Upper lobe of left lung (tissue), 6 donors: ENCODE measurements around the gene TCTN1. TPM values are rescaled to one million over a fixed set of nuclear protein-coding genes. Genes with fewer than 3 reads are reported as not detected.

Experiments used
- ATAC-seq, 2 donors: fragments of 200-7000 bp; cut with Tn5 transposase; one replicate each; pipeline ENCODE4 v1.9.1; 2022; ENCODE audit warnings: mild to moderate bottlenecking in 2 of 2, moderate library complexity in 2 of 2; ENCODE audit not compliant: low FRiP score in 2 of 2
- DNase-seq, 2 donors: peaks; one replicate each; pipeline ENCODE4 v3.0.0-alpha.2; 2019 to 2020
- H3K27ac ChIP-seq, 4 donors: fragments of 200-600 bp; sonication (generic); one replicate each; pipeline ENCODE4 v1.5.1; 2016 to 2019
- H3K27me3 ChIP-seq, 4 donors: fragments of 200-600 bp; sonication (generic); one replicate each; pipeline ENCODE4 v1.5.1; 2017 to 2019
- H3K36me3 ChIP-seq, 4 donors: fragments of 200-600 bp; sonication (generic); one replicate each; pipeline ENCODE4 v1.5.1; 2016 to 2019
- H3K4me1 ChIP-seq, 4 donors: fragments of 200-600 bp; sonication (generic); one replicate each; pipeline ENCODE4 v1.5.1; 2018 to 2019
- H3K4me3 ChIP-seq, 4 donors: fragments of 200-600 bp; sonication (generic); one replicate each; pipeline ENCODE4 v1.5.1; 2017 to 2019; ENCODE audit warnings: mild to moderate bottlenecking in 2 of 4, moderate library complexity in 1 of 4
- H3K9me3 ChIP-seq, 4 donors: fragments of 200-600 bp; sonication (generic); one replicate each; pipeline ENCODE4 v1.5.1; 2018 to 2019
- EP300 ChIP-seq, 4 donors: sonication (generic); formaldehyde crosslinking; IDR thresholded peaks; one replicate each; pipeline ENCODE4 v1.5.1; 2017; ENCODE audit warnings: antibody characterized with exemption in 4 of 4, control low read depth in 2 of 4
- POLR2A ChIP-seq, 4 donors: fragments of 450-650 bp; IDR thresholded peaks; one replicate each; pipeline ENCODE4 v1.5.1; 2016 to 2017; ENCODE audit warnings: antibody characterized with exemption in 4 of 4, mild to moderate bottlenecking in 2 of 4
- POLR2AphosphoS5 ChIP-seq, 2 donors: sonication (generic); formaldehyde crosslinking; IDR thresholded peaks; one replicate each; pipeline ENCODE4 v1.5.1; 2017; ENCODE audit warnings: antibody characterized with exemption in 2 of 2
- WGBS, 2 donors: methylation state at CpG; one replicate each; pipeline ENCODE4 v1.1.5; 2017 to 2018; 5-methylcytosine and 5-hydroxymethylcytosine counted together
- total RNA-seq, 6 donors: library from RNA; depleted of rRNA in 4 of 6; stranded (reverse); fragments of >200 nt in 4 of 6; gene quantifications; one replicate each; pipeline versions ENCODE4 v1.1.0 to v1.2.1, GENCODE V29; 2016 to 2021
- TF ChIP-seq, protein P1 (sequence below), 6 experiments: fragments of 450-650 bp in 4 of 6; fragments of 200-600 bp in 2 of 6; sonication (generic) in 2 of 6; IDR thresholded peaks; one replicate each; pipeline ENCODE4 v1.5.1; 2016 to 2019; ENCODE audit warnings: antibody characterized with exemption in 6 of 6
- donor health status: DM: no; HTN: no; CAD: no; lungs with moderate emphysema.
- donor health status: DM: no; HTN: yes; CAD: no; lungs with severe emphysema.

The TCTN1 gene
- total RNA-seq, 6 donors from 2014 or later: 21.6 to 50.8 (median 42.6) TPM

DNA sequence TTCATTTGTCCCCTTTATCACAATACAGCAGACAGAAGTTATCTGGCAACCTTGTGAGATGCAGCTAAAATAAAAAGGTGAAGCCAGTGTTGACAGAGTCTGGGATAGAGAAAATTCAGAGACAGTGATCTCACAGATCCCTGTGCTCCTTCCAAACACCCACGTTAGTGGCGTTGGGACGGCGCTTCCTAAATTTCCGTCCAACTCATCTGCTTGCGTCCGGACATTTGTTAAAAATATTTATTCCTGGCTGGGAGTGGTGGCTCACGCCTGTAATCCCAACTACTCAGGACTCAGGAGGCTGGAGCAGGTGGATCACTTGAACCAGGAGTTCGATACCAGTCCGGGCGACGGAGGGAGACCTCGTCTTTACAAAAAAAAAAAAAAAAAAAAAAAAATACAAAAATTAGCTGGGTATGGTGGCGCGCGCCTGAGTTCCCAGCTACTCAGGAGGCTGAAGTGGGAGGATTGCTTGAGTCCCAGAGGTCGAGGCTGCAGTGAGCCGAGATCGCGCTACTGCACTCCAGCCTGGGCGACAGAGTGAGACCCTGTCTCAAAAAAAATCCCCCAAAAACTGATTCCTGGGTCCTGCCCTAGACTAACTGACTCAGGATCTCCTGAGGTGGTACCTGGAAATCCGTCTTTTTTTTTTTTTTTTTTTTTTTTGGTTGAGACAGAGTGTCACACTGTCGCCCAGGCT, 708 bp upstream of the TCTN1 start:
- H3K36me3 ChIP-seq: no peaks in the 10 kb centered on the region
- H3K4me3 ChIP-seq: peak overlapping the region; percentile 40 to 87 (median 62)
- peaks cover 6 to 15% (median 10%) of the 10 kb centered on the region in 4 donors for H3K4me1 ChIP-seq
- no peaks in the 10 kb centered on the region for H3K27me3 ChIP-seq
- H3K9me3 ChIP-seq: no peaks in the 10 kb centered on the region
- TF ChIP-seq, protein P1, sequence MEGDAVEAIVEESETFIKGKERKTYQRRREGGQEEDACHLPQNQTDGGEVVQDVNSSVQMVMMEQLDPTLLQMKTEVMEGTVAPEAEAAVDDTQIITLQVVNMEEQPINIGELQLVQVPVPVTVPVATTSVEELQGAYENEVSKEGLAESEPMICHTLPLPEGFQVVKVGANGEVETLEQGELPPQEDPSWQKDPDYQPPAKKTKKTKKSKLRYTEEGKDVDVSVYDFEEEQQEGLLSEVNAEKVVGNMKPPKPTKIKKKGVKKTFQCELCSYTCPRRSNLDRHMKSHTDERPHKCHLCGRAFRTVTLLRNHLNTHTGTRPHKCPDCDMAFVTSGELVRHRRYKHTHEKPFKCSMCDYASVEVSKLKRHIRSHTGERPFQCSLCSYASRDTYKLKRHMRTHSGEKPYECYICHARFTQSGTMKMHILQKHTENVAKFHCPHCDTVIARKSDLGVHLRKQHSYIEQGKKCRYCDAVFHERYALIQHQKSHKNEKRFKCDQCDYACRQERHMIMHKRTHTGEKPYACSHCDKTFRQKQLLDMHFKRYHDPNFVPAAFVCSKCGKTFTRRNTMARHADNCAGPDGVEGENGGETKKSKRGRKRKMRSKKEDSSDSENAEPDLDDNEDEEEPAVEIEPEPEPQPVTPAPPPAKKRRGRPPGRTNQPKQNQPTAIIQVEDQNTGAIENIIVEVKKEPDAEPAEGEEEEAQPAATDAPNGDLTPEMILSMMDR (IDR thresholded peaks at IDR 0.05): no peak
- TF ChIP-seq POLR2AphosphoS5 (IDR thresholded peaks at IDR 0.05): no peak
- TF ChIP-seq POLR2A (IDR thresholded peaks at IDR 0.05): no peak
- no peak for TF ChIP-seq EP300 (IDR thresholded peaks at IDR 0.05)
- peak overlapping the region; percentile 34 to 83 (median 78) for H3K27ac ChIP-seq
- peak in 1 of 2 donors; percentile 3 for ATAC-seq
- DNase-seq: no peak
- 68 to 76% methylated on average over 22 to 23 of the region's 23 CpGs for WGBS, 2 donors

DNA sequence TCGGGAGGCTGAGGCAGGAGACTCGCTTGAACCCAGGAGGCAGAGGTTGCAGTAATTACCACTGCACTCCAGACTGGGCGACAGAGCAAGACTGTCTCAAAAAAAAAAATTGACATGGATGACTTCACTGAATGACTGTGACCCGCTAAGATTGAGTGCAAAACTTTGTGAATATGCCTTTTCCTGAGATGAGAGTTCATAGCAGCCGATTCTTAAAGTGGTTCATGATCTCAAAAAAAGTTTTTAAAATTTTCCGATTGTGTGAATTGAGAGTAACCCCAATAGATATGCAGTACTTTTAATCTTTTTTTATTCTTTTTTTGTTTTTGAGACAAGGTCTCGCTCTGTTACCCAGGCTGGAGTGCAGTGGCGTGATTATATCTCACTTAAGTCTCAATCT, 1.2 kb downstream of the TCTN1 start:
- no peaks in the 10 kb centered on the region for H3K36me3 ChIP-seq
- TF ChIP-seq POLR2A (IDR thresholded peaks at IDR 0.05) (no peak), EP300 (IDR thresholded peaks at IDR 0.05) (no peak), POLR2AphosphoS5 (IDR thresholded peaks at IDR 0.05) (no peak)
- TF ChIP-seq, protein P1 (IDR thresholded peaks at IDR 0.05): no peak
- H3K27me3 ChIP-seq: no peaks in the 10 kb centered on the region
- ATAC-seq (no peak), DNase-seq (no peak)
- no peak overlapping the region for H3K4me3 ChIP-seq
- WGBS, 2 donors: 83 to 91% methylated on average over 8 of the region's 8 CpGs
- H3K4me1 ChIP-seq: peaks cover 6 to 15% (median 10%) of the 10 kb centered on the region in 4 donors
- no peaks in the 10 kb centered on the region for H3K9me3 ChIP-seq
- H3K27ac ChIP-seq: no peak overlapping the region

- ATAC-seq: no peak
- WGBS, 2 donors: 96% methylated on average over 5 of the region's 5 CpGs
- Histone ChIP-seq H3K4me1 (peaks cover 6 to 15% (median 10%) of the 10 kb centered on the region in 4 donors), H3K4me3 (no peak overlapping the region), H3K36me3 (no peaks in the 10 kb centered on the region), H3K27me3 (no peaks in the 10 kb centered on the region), H3K27ac (no peak overlapping the region), H3K9me3 (no peaks in the 10 kb centered on the region)
- DNase-seq: no peak
- no peak for TF ChIP-seq EP300 (IDR thresholded peaks at IDR 0.05)
- no peak for TF ChIP-seq POLR2A (IDR thresholded peaks at IDR 0.05)
- TF ChIP-seq, protein P1 (IDR thresholded peaks at IDR 0.05): no peak
- no peak for TF ChIP-seq POLR2AphosphoS5 (IDR thresholded peaks at IDR 0.05)
Observed at GRCh38 chr12:110616471-110617115, 2.7 kb downstream of the TCTN1 start.

DNA sequence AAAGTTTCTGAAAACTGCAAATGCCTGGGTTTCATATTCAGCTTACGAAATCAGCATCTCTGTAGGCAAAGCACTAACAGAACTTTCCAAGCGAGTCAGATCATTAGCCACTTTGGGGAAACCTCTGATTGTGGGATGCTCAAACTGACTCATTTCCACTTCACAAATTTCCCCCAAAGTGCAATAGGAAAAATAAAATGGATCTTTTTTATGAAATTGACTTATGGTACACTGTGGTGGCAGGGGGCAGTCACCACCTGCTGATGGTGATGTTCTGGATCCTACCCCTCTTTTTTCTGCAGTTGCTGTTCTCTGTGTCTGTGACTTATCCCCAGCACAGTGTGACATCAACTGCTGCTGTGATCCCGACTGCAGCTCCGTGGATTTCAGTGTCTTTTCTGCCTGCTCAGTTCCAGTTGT, 5.6 kb downstream of the TCTN1 start:
- 72 to 79% methylated on average over 4 of the region's 4 CpGs for WGBS, 2 donors
- TF ChIP-seq POLR2AphosphoS5 (IDR thresholded peaks at IDR 0.05): no peak
- no peak for TF ChIP-seq POLR2A (IDR thresholded peaks at IDR 0.05)
- TF ChIP-seq EP300 (IDR thresholded peaks at IDR 0.05): no peak
- TF ChIP-seq, protein P1 (IDR thresholded peaks at IDR 0.05): no peak

More for the DNA sequence above, 5.6 kb downstream of the TCTN1 start:
- Histone ChIP-seq H3K27ac (no peak overlapping the region), H3K9me3 (no peaks in the 10 kb centered on the region), H3K36me3 (no peaks in the 10 kb centered on the region), H3K4me1 (peaks cover 2 to 5% (median 3%) of the 10 kb centered on the region in 4 donors), H3K27me3 (no peaks in the 10 kb centered on the region), H3K4me3 (no peak overlapping the region)
- ATAC-seq (no peak), DNase-seq (no peak)
